Measurements from ENCODE around the gene PALLD. TPM values are rescaled to one million over a fixed set of nuclear protein-coding genes. Genes with fewer than 3 reads are reported as not detected.
"Not testable (repeated sequence)": the region's sequence is repeated elsewhere in the genome, so short reads cannot be mapped to it uniquely, and the experiment has no call there.

PALLD gene
- total RNA-seq, 2 donors from 2014 or later = 72.1 to 195 TPM

- Histone ChIP-seq H3K27me3 (no peaks in the 10 kb centered on the region), H3K9ac (ENCODE audit: low read depth in 2 of 2, low read length in 2 of 2) (no peak overlapping the region), H3K9me3 (no peaks in the 10 kb centered on the region), H3K4me1 (no peaks in the 10 kb centered on the region), H3K36me3 (no peaks in the 10 kb centered on the region), H3K4me3 (no peak overlapping the region), H3K27ac (no peak overlapping the region)
- intact Hi-C loops (cut with DNase I) = no loop called here
- DNase-seq = no peak
- TF ChIP-seq CTCF (IDR thresholded peaks at IDR 0.05) = no peak
Measured at GRCh38 chr4:168695288-168695687, 198.4 kb downstream of the PALLD start.

- TF ChIP-seq CTCF (IDR thresholded peaks at IDR 0.05) = no peak
- DNase-seq = no peak
- H3K4me1 ChIP-seq = no peaks in the 10 kb centered on the region
- H3K4me3 ChIP-seq = no peak overlapping the region
- no peaks in the 10 kb centered on the region for H3K9me3 ChIP-seq
- H3K9ac ChIP-seq (ENCODE audit: low read depth in 2 of 2, low read length in 2 of 2) = no peak overlapping the region
- intact Hi-C loops (cut with DNase I) = no loop called here
- no peaks in the 10 kb centered on the region for H3K27me3 ChIP-seq
- no peaks in the 10 kb centered on the region for H3K36me3 ChIP-seq
- no peak overlapping the region for H3K27ac ChIP-seq
Measured at GRCh38 chr4:168696280-168696679, 199.4 kb downstream of the PALLD start.

- no peak for DNase-seq
- H3K4me3 ChIP-seq = no peak overlapping the region
- no peaks in the 10 kb centered on the region for H3K9me3 ChIP-seq
- no peak overlapping the region for H3K9ac ChIP-seq (ENCODE audit: low read depth in 2 of 2, low read length in 2 of 2)
- no peaks in the 10 kb centered on the region for H3K27me3 ChIP-seq
- no peak overlapping the region for H3K27ac ChIP-seq
- H3K4me1 ChIP-seq = no peaks in the 10 kb centered on the region
- intact Hi-C loops (cut with DNase I) = no loop called here
- no peaks in the 10 kb centered on the region for H3K36me3 ChIP-seq
- TF ChIP-seq CTCF (IDR thresholded peaks at IDR 0.05) = no peak
Measured at GRCh38 chr4:168696826-168697225, 200.0 kb downstream of the PALLD start.

DNA sequence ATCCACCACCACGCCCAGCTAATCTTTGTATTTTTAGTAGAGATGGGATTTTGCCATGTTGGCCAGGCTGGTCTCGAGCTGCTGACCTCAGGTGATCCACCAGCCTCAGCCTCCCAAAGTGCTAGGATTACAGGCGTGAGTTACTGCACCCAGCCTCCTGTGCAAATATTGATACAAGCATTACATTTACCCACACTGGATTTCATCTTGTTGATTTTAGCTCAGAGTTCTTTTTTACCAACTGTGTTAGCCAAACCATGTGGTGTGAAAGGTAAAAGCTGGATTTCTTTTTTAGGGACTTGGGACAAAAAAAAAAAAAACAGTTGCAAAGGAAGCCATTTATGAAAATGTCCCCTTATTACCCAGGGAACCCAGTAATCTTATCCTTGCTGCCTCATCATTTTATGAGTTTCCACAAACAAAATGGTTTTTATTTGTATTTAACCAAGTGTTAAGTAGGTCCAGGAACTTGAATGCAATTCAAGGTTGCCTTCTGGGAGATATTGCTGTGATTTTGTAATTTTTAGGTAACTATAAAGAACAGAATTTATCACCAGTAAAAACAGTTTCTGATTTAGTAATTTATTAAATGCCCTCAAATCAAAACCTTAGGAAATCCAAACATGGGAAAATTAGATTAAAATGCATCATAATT is 202.5 kb downstream of the PALLD start:
- Histone ChIP-seq H3K9ac (ENCODE audit: low read depth in 2 of 2, low read length in 2 of 2) (no peak overlapping the region), H3K4me3 (no peak overlapping the region), H3K27me3 (no peaks in the 10 kb centered on the region), H3K27ac (no peak overlapping the region), H3K9me3 (no peaks in the 10 kb centered on the region), H3K36me3 (no peaks in the 10 kb centered on the region), H3K4me1 (no peaks in the 10 kb centered on the region)
- intact Hi-C loops (cut with DNase I) = no loop called here
- TF ChIP-seq CTCF (IDR thresholded peaks at IDR 0.05) = no peak
- DNase-seq = peak; percentile 39

DNA sequence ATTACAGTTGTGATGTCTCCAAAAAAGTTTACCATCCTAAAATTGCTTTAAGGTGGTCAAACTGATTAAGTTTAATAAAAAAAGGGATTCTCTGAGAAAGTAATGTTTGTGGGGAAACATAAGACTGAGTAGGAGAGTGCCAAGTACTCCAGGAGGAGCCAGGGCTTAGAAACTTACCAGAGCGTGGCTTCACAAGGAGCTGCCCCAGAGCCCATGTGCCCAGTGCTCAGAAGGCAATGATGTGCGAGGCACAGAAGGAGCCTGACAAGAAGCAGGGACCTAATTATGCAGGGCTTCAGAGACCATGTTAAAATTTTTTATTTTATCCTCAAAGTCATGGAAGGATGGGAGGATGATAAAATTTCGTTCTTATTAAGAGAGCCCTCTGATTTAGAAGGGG is 204.2 kb downstream of the PALLD start:
- no peak for TF ChIP-seq CTCF (IDR thresholded peaks at IDR 0.05)
- no peak overlapping the region for H3K9ac ChIP-seq (ENCODE audit: low read depth in 2 of 2, low read length in 2 of 2)
- H3K9me3 ChIP-seq = no peaks in the 10 kb centered on the region
- intact Hi-C loops (cut with DNase I) = no loop called here
- H3K4me3 ChIP-seq = no peak overlapping the region
- no peaks in the 10 kb centered on the region for H3K36me3 ChIP-seq
- no peak overlapping the region for H3K27ac ChIP-seq
- no peaks in the 10 kb centered on the region for H3K27me3 ChIP-seq
- H3K4me1 ChIP-seq = no peaks in the 10 kb centered on the region
- DNase-seq = no peak

- H3K36me3 ChIP-seq; H3K4me3 ChIP-seq; H3K27me3 ChIP-seq; intact Hi-C loops (cut with DNase I); H3K27ac ChIP-seq; H3K9me3 ChIP-seq; H3K4me1 ChIP-seq; H3K9ac ChIP-seq (ENCODE audit: low read depth in 2 of 2, low read length in 2 of 2); DNase-seq: not testable (repeated sequence)
Measured at GRCh38 chr4:168702581-168703087, 205.8 kb downstream of the PALLD start.

All from colonic mucosa (tissue), 4 donors.